ENCODE results near the gene STMN1. TPM values are rescaled to one million over a fixed set of nuclear protein-coding genes. Genes with fewer than 3 reads are reported as not detected.

The STMN1 gene
- total and polyA plus RNA-seq, 9 of the 15 experiments (the other 6 are each of a cell fraction or from before 2014, with no cell fraction given) = 269 to 2,153 (median 595) TPM

DNA sequence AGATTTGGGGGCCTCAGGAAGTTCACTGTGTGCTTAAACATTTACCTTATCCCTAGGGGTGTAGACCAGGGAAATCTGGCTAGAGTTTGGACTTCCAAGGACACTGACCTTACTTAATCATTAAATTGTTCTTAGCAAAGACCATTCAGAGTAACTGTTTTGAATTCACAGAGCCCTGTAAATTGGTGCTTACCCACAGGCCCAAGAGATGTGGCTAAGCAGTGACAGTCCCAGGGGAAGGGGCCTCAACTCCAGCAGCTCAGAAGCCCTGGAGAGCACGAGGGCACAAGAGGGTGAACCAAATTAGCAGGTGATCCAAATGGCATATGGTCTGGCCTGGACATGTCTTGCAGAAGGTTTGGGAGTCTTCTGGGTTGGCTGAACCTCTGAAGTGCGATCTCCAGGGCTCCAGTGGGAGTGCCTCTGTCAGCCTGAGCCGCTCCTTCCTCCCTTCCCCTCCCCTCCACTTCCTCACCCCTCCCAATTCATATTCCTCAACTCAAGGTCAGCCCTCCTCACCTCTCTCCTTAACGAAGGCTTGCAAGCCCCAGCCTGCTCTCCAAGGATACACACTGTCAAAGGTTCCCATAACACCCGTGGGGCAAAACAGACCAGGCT lies 35.0 kb downstream of the STMN1 start (continued):
- TF ChIP-seq RCOR1 (IDR thresholded peaks at IDR 0.05; ENCODE audit: borderline replicate concordance in 1 of 2, low read depth in 2 of 2, low read length in 2 of 2) = 0 out of 4 replicates have a peak, but pooled peaks of 1 of the 2 experiments have one; percentile 5
- TF ChIP-seq, protein P1, sequence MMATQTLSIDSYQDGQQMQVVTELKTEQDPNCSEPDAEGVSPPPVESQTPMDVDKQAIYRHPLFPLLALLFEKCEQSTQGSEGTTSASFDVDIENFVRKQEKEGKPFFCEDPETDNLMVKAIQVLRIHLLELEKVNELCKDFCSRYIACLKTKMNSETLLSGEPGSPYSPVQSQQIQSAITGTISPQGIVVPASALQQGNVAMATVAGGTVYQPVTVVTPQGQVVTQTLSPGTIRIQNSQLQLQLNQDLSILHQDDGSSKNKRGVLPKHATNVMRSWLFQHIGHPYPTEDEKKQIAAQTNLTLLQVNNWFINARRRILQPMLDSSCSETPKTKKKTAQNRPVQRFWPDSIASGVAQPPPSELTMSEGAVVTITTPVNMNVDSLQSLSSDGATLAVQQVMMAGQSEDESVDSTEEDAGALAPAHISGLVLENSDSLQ (IDR thresholded peaks at IDR 0.05) = peak; percentile 31; the same call in 1 of the 2 replicates
- TF ChIP-seq SPI1 (IDR thresholded peaks at IDR 0.05; ENCODE audit: borderline replicate concordance, low read depth, low read length) = peak; percentile 83; the same call in 1 of the 2 replicates
- peak; percentile 66 for TF ChIP-seq ESRRA (IDR thresholded peaks at IDR 0.05; ENCODE audit: borderline replicate concordance, low read depth)

DNA sequence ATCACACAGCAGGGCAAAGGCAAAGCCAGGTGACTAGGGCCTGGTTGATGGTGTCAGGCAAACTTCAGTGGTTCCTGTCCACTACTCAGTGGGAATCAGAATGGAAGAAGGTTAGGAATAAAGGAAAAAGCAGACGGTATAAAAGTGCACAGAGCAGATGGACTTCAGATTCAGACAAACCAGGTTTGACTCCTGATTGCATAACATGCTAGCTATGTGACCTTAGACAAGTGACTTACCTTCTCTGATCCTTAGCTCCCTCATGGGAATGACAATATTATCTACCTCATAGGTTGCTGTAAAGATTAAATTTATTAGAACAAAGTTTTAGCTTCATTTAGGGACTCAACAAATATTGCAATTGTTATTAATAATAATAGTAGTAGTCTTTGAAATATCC lies 35.6 kb downstream of the STMN1 start:
- ChIA-PET CTCF (ENCODE audit: low intra/inter-chr PET ratio) (no interaction called here), POLR2A (interaction anchor here (0.7 to 1.6 kb wide), 8 partner anchors 9 to 25 kb away, joined by 3 to 6 read pairs (median 4); no protein-coding TSS in a partner anchor)
- FAIRE-seq (no peak), ATAC-seq (no peak), DNase-seq (ENCODE audit: extremely low read depth in 1 of 4, low spot score in 3 of 4) (no peak)
- H3K9me1 ChIP-seq (ENCODE audit: control insufficient read depth, insufficient read depth, low read length) = no peaks in the 10 kb centered on the region
- no peak overlapping the region for H3K4me3 ChIP-seq
- no peaks in the 10 kb centered on the region for H4K20me1 ChIP-seq (replicated peaks; ENCODE audit: control insufficient read depth, insufficient read depth, low read length)
- H3K27me3 ChIP-seq (ENCODE audit: control insufficient read depth in 2 of 2, insufficient read depth in 2 of 2, low read length in 2 of 2) = no peaks in the 10 kb centered on the region
- H3K27ac ChIP-seq (ENCODE audit: extremely low read depth, low read depth, low read length) = no peak overlapping the region
- intact Hi-C loops (cut with micrococcal nuclease) (no loop called here), in situ Hi-C loops (cut with MboI) (no loop called here)
- H3K79me2 ChIP-seq (ENCODE audit: control insufficient read depth, insufficient read depth, low read length) = peaks cover 10% of the 10 kb centered on the region; the same call in 2 of the 3 replicates
- no peak overlapping the region; the same call in 1 of the 2 replicates for H3K4me2 ChIP-seq (ENCODE audit: insufficient read depth, low read length)
- WGBS (ENCODE audit: insufficient coverage, low coverage, missing lambda C conversion rate) = 52% methylated on average over 1 of the region's 1 CpG
- H3K4me1 ChIP-seq (replicated peaks in 1 of 2; ENCODE audit: control insufficient read depth in 2 of 2, insufficient read depth in 2 of 2, low read length in 2 of 2) = peaks cover 36 to 38% of the 10 kb centered on the region in 2 experiments
- BruUV-seq (replicated peaks) = no TSS peak
- H3K9ac ChIP-seq (ENCODE audit: insufficient read depth in 1 of 2, low read depth in 2 of 2, low read length in 2 of 2) = peak overlapping the region in 1 of 2 experiments; percentile 53; a peak in 1 of 4 replicates
- H3K36me3 ChIP-seq (ENCODE audit: control insufficient read depth, insufficient read depth, low read length) = no peaks in the 10 kb centered on the region
- no peaks in the 10 kb centered on the region for H3K9me3 ChIP-seq (replicated peaks; ENCODE audit: control insufficient read depth, insufficient read depth, low read depth, low read length)
- H2AFZ ChIP-seq (ENCODE audit: low read depth, low read length) = no peak overlapping the region
- no peak for TF ChIP-seq ZNF274 (IDR thresholded peaks at IDR 0.05; ENCODE audit: borderline replicate concordance, low read depth, low read length)
- no peak for TF ChIP-seq ZNF592 (IDR thresholded peaks at IDR 0.05)
- TF ChIP-seq ZNF511 (CRISPR knock-in tag; IDR thresholded peaks at IDR 0.05) = no peak
- TF ChIP-seq KDM1A (IDR thresholded peaks at IDR 0.05) = 0 out of 4 replicates have a peak, but pooled peaks of 1 of the 2 experiments have one; percentile 13
- no peak for TF ChIP-seq SUPT5H (IDR thresholded peaks at IDR 0.05)
- no peak for TF ChIP-seq ETS2 (tag; IDR thresholded peaks at IDR 0.05; ENCODE audit: borderline replicate concordance, poor library complexity, severe bottlenecking)
- TF ChIP-seq TEAD4 (IDR thresholded peaks at IDR 0.05; ENCODE audit: low read length) = no peak
- TF ChIP-seq TEAD4 (CRISPR knock-in tag; IDR thresholded peaks at IDR 0.05; ENCODE audit: borderline replicate concordance) = no peak
- TF ChIP-seq MTA3 (IDR thresholded peaks at IDR 0.05; ENCODE audit: borderline replicate concordance) = no peak
- TF ChIP-seq ZFP36 (IDR thresholded peaks at IDR 0.05; ENCODE audit: low read depth, low read length, partially characterized antibody) = peak; percentile 75
- TF ChIP-seq ZNF146 (CRISPR knock-in tag; IDR thresholded peaks at IDR 0.05; ENCODE audit: unreplicated experiment) = no peak
